Neural cell (in vitro differentiated cells): ENCODE results near the gene SLC5A4.

Experiments
- CTCF ChIP-seq: fragments of 450-650 bp; IDR thresholded peaks from 2 replicates; pipeline ENCODE4 v1.5.1; 2014; ENCODE audit warnings: antibody characterized with exemption, mild to moderate bottlenecking, moderate library complexity; ENCODE audit not compliant: poor library complexity, severe bottlenecking
- SMC3 ChIP-seq: fragments of 450-650 bp; conservative IDR thresholded peaks from 2 replicates; pipeline ENCODE4 v1.6.1; 2014; ENCODE audit warnings: antibody characterized with exemption, mild to moderate bottlenecking, moderate library complexity; ENCODE audit not compliant: poor library complexity
- TAF1 ChIP-seq: IDR thresholded peaks from 2 replicates; pipeline ENCODE4 v1.6.1; 2012; ENCODE audit warnings: low read depth

- TF ChIP-seq CTCF, result no peak
- TF ChIP-seq SMC3, result no peak
- no peak for TF ChIP-seq TAF1
These were observed 71.5 kb downstream of the SLC5A4 start for GRCh38 chr22:32183625-32184024.
